ENCODE measurements around the gene SLC9C1.

GRCh38 chr3:112253301-112253971, 40.6 kb downstream of the SLC9C1 start:
- no peak for TF ChIP-seq POLR2A (IDR thresholded peaks at IDR 0.05)
- no peak for TF ChIP-seq CTCF (IDR thresholded peaks at IDR 0.05)
